ENCODE measurements around the gene C19orf25. TPM values are rescaled to one million over a fixed set of nuclear protein-coding genes. Genes with fewer than 3 reads are reported as not detected.

Gene C19orf25
- total RNA-seq, 2 donors from 2014 or later, result 54.0 to 93.0 TPM

DNA sequence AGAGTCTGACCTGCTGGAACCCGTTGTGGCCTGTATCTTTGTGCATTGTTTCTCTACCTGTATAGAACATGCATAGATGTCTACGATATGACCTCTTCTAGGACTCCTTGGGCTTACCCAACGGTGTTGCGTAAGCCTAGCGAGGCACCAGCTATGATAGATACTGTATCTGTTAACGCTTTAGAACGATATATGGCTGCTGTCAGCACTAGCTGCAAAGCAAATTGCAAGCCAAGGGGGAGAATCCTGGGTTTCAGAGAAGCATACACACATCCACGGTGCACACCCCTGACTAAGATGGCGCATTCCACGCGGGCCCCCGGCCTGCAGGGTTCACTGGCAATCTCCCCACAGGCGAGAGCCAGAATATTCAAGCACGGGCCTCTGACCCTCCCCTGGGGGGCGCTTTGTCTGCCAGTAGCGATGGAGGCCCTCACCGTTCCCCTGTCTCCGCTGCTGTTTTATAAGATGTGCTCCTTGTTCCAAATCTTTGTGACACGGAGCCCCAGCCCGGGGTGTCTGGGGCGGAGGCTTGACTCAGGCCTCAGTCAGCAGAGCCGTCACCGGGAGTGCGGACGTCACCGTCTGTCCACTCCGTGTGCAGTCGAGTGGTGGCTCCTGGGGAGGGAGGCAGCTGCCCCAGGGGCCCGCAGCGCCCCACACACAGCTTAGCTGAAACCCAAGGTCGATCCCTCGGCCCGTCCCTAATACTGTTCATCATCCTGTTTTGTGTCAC lies 53.7 kb downstream of the C19orf25 start:
- Histone ChIP-seq H3K27ac (peak overlapping the region in 1 of 2 donors; percentile 58), H3K9me3 (no peaks in the 10 kb centered on the region), H3K27me3 (replicated peaks; ENCODE audit: insufficient read depth) (no peaks in the 10 kb centered on the region), H3K4me3 (no peak overlapping the region), H3K36me3 (peaks cover 0 to 11% of the 10 kb centered on the region in 2 donors), H3K4me1 (replicated peaks) (no peaks in the 10 kb centered on the region)
- 65% methylated on average over 33 of the region's 33 CpGs for WGBS
- no peak for TF ChIP-seq CTCF (IDR thresholded peaks at IDR 0.05)
- no peak for TF ChIP-seq POLR2AphosphoS5 (IDR thresholded peaks at IDR 0.05)
- TF ChIP-seq POLR2A (IDR thresholded peaks at IDR 0.05), result no peak
- no peak for DNase-seq (ENCODE audit: low spot score)
- intact Hi-C loops (cut with DNase I), result no loop called here

DNA sequence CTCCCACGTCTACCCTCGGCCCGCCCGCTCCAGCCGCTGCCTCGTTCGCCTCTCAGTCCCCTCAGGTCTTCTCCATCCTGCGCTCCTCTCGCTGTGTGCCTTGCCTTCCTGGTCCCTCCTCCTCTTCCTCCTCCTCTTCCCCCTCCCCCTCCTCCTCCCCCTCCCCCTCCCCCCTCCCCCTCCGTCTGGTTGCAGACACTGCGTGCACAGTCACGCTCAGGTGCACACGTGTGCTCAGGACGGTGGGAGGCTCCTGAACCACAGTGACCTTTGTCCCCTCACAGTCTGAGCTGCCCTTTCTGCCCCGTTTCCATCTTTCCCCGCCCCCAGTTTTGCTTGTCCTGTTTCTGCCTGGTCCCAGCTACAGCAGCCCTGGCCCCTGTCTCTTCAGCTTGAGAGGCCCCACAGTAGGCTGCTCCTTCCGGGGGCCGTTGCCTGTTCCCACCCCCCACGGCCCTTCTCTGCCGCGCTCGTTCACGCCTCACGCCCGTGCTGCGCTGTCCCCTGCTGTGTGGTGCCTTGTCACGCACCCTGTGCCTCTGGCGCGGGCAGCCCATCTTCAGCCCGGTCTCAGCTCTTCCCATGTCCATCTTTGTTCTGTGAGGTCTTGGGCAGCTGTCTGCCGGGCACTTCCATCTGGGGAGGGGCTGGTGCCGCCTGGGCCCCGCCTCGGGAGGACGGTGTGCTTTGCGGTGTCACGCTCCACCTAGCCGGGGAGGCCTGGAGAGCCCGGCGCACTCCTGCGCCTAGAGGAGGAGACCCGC lies 54.6 kb downstream of the C19orf25 start:
- Histone ChIP-seq H3K27ac (peak overlapping the region; percentile 5 to 58), H3K36me3 (peaks cover 0 to 7% of the 10 kb centered on the region in 2 donors), H3K4me3 (no peak overlapping the region), H3K27me3 (replicated peaks; ENCODE audit: insufficient read depth) (no peaks in the 10 kb centered on the region), H3K9me3 (no peaks in the 10 kb centered on the region), H3K4me1 (replicated peaks) (no peaks in the 10 kb centered on the region)
- intact Hi-C loops (cut with DNase I), result no loop called here
- TF ChIP-seq POLR2A (IDR thresholded peaks at IDR 0.05) (no peak), CTCF (IDR thresholded peaks at IDR 0.05) (no peak), POLR2AphosphoS5 (IDR thresholded peaks at IDR 0.05) (no peak)
- no peak for DNase-seq (ENCODE audit: low spot score)
- 60% methylated on average over 40 of the region's 42 CpGs for WGBS

- peaks cover 0 to 7% of the 10 kb centered on the region in 2 donors for H3K36me3 ChIP-seq
- no peak for DNase-seq (ENCODE audit: low spot score)
- no peak for TF ChIP-seq POLR2A (IDR thresholded peaks at IDR 0.05)
- TF ChIP-seq CTCF (IDR thresholded peaks at IDR 0.05), result no peak
- TF ChIP-seq POLR2AphosphoS5 (IDR thresholded peaks at IDR 0.05), result no peak
- H3K4me3 ChIP-seq, result no peak overlapping the region
- no peaks in the 10 kb centered on the region for H3K9me3 ChIP-seq
- WGBS, result 87% methylated on average over 40 of the region's 40 CpGs
- H3K27me3 ChIP-seq (replicated peaks; ENCODE audit: insufficient read depth), result no peaks in the 10 kb centered on the region
- no peak overlapping the region for H3K27ac ChIP-seq
- intact Hi-C loops (cut with DNase I), result no loop called here
- H3K4me1 ChIP-seq (replicated peaks), result peaks cover under 1% of the 10 kb centered on the region
These were observed 55.4 kb downstream of the C19orf25 start for GRCh38 chr19:1423436-1424191.

Other genes starting within 250 kb of the C19orf25 start
- gene CBARP, start 241.2 kb downstream of the C19orf25 start, total RNA-seq, result 1 to 10 TPM in 1 of 2 donors, under 1 TPM in 1; 0.68 to 4.4 TPM
- gene ATP5F1D, start 237.5 kb downstream of the C19orf25 start, total RNA-seq, result 100 to 1,000 TPM; 109 to 151 TPM
- gene MIDN, start 230.6 kb downstream of the C19orf25 start, total RNA-seq, result 10 to 100 TPM; 35.8 to 42.9 TPM
- 100 to 1,000 TPM; 753 to 863 TPM for gene CIRBP, start 209.9 kb downstream of the C19orf25 start, total RNA-seq
- 10 to 100 TPM; 95.1 to 98.7 TPM for gene FAM174C, start 203.7 kb downstream of the C19orf25 start, total RNA-seq
- gene EFNA2, start 193.3 kb downstream of the C19orf25 start, total RNA-seq, result not detected
- 100 to 1,000 TPM; 147 to 202 TPM for gene NDUFS7, start 95.3 kb downstream of the C19orf25 start, total RNA-seq
- gene GAMT, start 77.7 kb downstream of the C19orf25 start, total RNA-seq, result 100 to 1,000 TPM; 100 to 183 TPM
- 10 to 100 TPM; 58.6 to 74.1 TPM for gene DAZAP1, start 71.6 kb downstream of the C19orf25 start, total RNA-seq
- 1,000 to 10,000 TPM; 3,102 to 5,853 TPM for gene RPS15, start 40.8 kb downstream of the C19orf25 start, total RNA-seq
- gene APC2, start 29.1 kb downstream of the C19orf25 start, total RNA-seq, result 1 to 10 TPM in 1 of 2 donors, under 1 TPM in 1; 0.05 to 2.2 TPM
- 10 to 100 TPM in 1 of 2 donors, 1 to 10 TPM in 1; 8.1 to 22.9 TPM for gene PCSK4, start 11.1 kb upstream of the C19orf25 start, total RNA-seq
- gene REEP6, start 12.0 kb upstream of the C19orf25 start, total RNA-seq, result 100 to 1,000 TPM in 1 of 2 donors, 10 to 100 TPM in 1; 61.9 to 349 TPM
- gene ADAMTSL5, start 33.8 kb upstream of the C19orf25 start, total RNA-seq, result 10 to 100 TPM in 1 of 2 donors, under 1 TPM in 1; 0.82 to 14.5 TPM
- gene PLK5, start 44.9 kb upstream of the C19orf25 start, total RNA-seq, result 10 to 100 TPM in 1 of 2 donors, not detected in 1; 28.8 TPM
- gene MEX3D, start 89.1 kb upstream of the C19orf25 start, total RNA-seq, result 10 to 100 TPM; 60.6 to 87.0 TPM
- 100 to 1,000 TPM; 100 to 166 TPM for gene MBD3, start 113.7 kb upstream of the C19orf25 start, total RNA-seq
- 100 to 1,000 TPM in 1 of 2 donors, 10 to 100 TPM in 1; 87.1 to 108 TPM for gene UQCR11, start 126.2 kb upstream of the C19orf25 start, total RNA-seq
- 100 to 1,000 TPM in 1 of 2 donors, 10 to 100 TPM in 1; 91.5 to 332 TPM for gene TCF3, start 173.4 kb upstream of the C19orf25 start, total RNA-seq

All from prostate gland (tissue), 2 donors.